Activated gamma-delta T cell treated with anti-CD3 and anti-CD28 coated beads, Interleukin-2, amount 50 U/mL, for 16 hours (primary cell): Measurements from ENCODE around the gene LRRC37A.
"Not testable (repeated sequence)": the region's sequence is repeated elsewhere in the genome, so short reads cannot be mapped to it uniquely, and the experiment has no call there.

Experiments
- DNase-seq: peaks from one replicate; pipeline ENCODE4 v3.0.0-alpha.2; 2020; ENCODE audit warnings: low read depth

LRRC37A gene

GRCh38 chr17:46287587-46287986, 7.3 kb upstream of the LRRC37A start:
- not testable (repeated sequence) for DNase-seq

GRCh38 chr17:46290906-46291546, 3.9 kb upstream of the LRRC37A start:
- DNase-seq: not testable (repeated sequence)

GRCh38 chr17:46291618-46292017, 3.3 kb upstream of the LRRC37A start:
- not testable (repeated sequence) for DNase-seq

GRCh38 chr17:46341220-46341619, 46.3 kb downstream of the LRRC37A start:
- DNase-seq: not testable (repeated sequence)

- not testable (repeated sequence) for DNase-seq
Measured at GRCh38 chr17:46342131-46342530, 47.2 kb downstream of the LRRC37A start.

GRCh38 chr17:46348345-46348744, 53.4 kb downstream of the LRRC37A start:
- not testable (repeated sequence) for DNase-seq

- not testable (repeated sequence) for DNase-seq
Measured at GRCh38 chr17:46349060-46349459, 54.1 kb downstream of the LRRC37A start.

GRCh38 chr17:46353856-46354255, 58.9 kb downstream of the LRRC37A start:
- not testable (repeated sequence) for DNase-seq

- not testable (repeated sequence) for DNase-seq
Measured at GRCh38 chr17:46361145-46361735, 66.3 kb downstream of the LRRC37A start.

GRCh38 chr17:46361755-46362154, 66.8 kb downstream of the LRRC37A start, which contains the start of gene ARL17B:
TSS of gene ARL17B (minus strand) at chr17:46361766. CDS start at chr17:46358397, 3,369 bp downstream.
- peak; percentile 36 for DNase-seq

- not testable (repeated sequence) for DNase-seq
Measured at GRCh38 chr17:46367520-46367919, 72.6 kb downstream of the LRRC37A start.

GRCh38 chr17:46372236-46373229, 77.6 kb downstream of the LRRC37A start:
- not testable (repeated sequence) for DNase-seq

GRCh38 chr17:46373418-46373817, 78.5 kb downstream of the LRRC37A start:
- not testable (repeated sequence) for DNase-seq

- DNase-seq: not testable (repeated sequence)
Measured at GRCh38 chr17:46383118-46383517, 88.2 kb downstream of the LRRC37A start.

- not testable (repeated sequence) for DNase-seq
Measured at GRCh38 chr17:46385491-46385890, 90.6 kb downstream of the LRRC37A start.
